A673 (cell line): ENCODE data around the gene CRISP1. TPM values are rescaled to one million over a fixed set of nuclear protein-coding genes. Genes with fewer than 3 reads are reported as not detected.
"Not testable (repeated sequence)": the region's sequence is repeated elsewhere in the genome, so short reads cannot be mapped to it uniquely, and the experiment has no call there.

Experiments used
- BruUV-seq: library from RNA; stranded (reverse); fragments of 400-500 nt; replicated peaks from 2 replicates; lab custom pipeline; 2021; lab: Mats Ljungman, UMichigan
- CTCF ChIA-PET: fragments of 300-600 bp; sonication (Branson Sonifier 250); formaldehyde crosslinking; loops from one replicate; lab custom pipeline; 2022; ENCODE audit warnings: antibody characterized with exemption; lab: Charles Lee
- POLR2A ChIA-PET: fragments of 300-600 bp; sonication (Branson Sonifier 250); formaldehyde crosslinking; loops from one replicate; lab custom pipeline; 2022; ENCODE audit warnings: antibody characterized with exemption; ENCODE audit not compliant: low non-redundant PET; lab: Charles Lee
- DNase-seq: peaks from one replicate; pipeline ENCODE4 v3.0.0-alpha.2; 2015; ENCODE audit warnings: low spot score
- H3K27ac ChIP-seq: fragments of 200-600 bp; sonication (generic); 2 replicates; pipeline ENCODE4 v1.5.1; 2016; ENCODE audit warnings: mixed run types, low read depth, mild to moderate bottlenecking, mixed read lengths, antibody characterized with exemption, low read length; ENCODE audit not compliant: poor library complexity, severe bottlenecking
- H3K27me3 ChIP-seq: fragments of 200-600 bp; sonication (generic); replicated peaks from 2 replicates; pipeline ENCODE4 v1.6.1; 2017; ENCODE audit warnings: mixed run types, low read depth, mild to moderate bottlenecking, mixed read lengths, antibody characterized with exemption, low read length; ENCODE audit not compliant: insufficient read depth, poor library complexity
- H3K36me3 ChIP-seq: fragments of 200-600 bp; sonication (generic); 2 replicates; pipeline ENCODE4 v1.6.1; 2016; ENCODE audit warnings: mixed run types, mild to moderate bottlenecking, mixed read lengths, antibody characterized with exemption, low read length; ENCODE audit not compliant: insufficient read depth, poor library complexity, severe bottlenecking
- H3K4me1 ChIP-seq: fragments of 200-600 bp; sonication (generic); 2 replicates; pipeline ENCODE4 v1.6.1; 2017; ENCODE audit warnings: mixed run types, mild to moderate bottlenecking, mixed read lengths, antibody characterized with exemption, low read length; ENCODE audit not compliant: insufficient read depth, poor library complexity, severe bottlenecking
- H3K4me3 ChIP-seq: fragments of 200-600 bp; sonication (generic); 2 replicates; pipeline ENCODE4 v1.5.1; 2016; ENCODE audit warnings: low read depth, mixed run types, mild to moderate bottlenecking, mixed read lengths, low read length; ENCODE audit not compliant: poor library complexity, severe bottlenecking
- H3K9me3 ChIP-seq: fragments of 200-600 bp; sonication (generic); 2 replicates; pipeline ENCODE4 v1.6.1; 2016; ENCODE audit warnings: mixed run types, low read depth, mild to moderate bottlenecking, mixed read lengths, antibody characterized with exemption, low read length; ENCODE audit not compliant: poor library complexity, severe bottlenecking
- EZH2 ChIP-seq: fragments of 200-600 bp; sonication (generic); IDR thresholded peaks from 2 replicates; pipeline ENCODE4 v1.6.1; 2017; ENCODE audit warnings: borderline replicate concordance, low read depth, mild to moderate bottlenecking, mixed read lengths, antibody characterized with exemption, low read length; ENCODE audit not compliant: poor library complexity, severe bottlenecking
- intact Hi-C: fragments of 100-400 bp; cut with micrococcal nuclease; formaldehyde crosslinking; loops from one replicate; pipeline ENCODE4 v1.10.0; 2022; ENCODE audit not compliant: unreplicated experiment
- total RNA-seq: library from RNA; stranded (reverse); gene quantifications from 2 replicates; pipeline ENCODE4 v1.2.3, GENCODE V29; 2021
- TF ChIP-seq, protein P1 (sequence below): fragments of 300-800, 200-600 bp; sonication (generic); conservative IDR thresholded peaks from 2 replicates; pipeline ENCODE4 v1.5.1; 2017; ENCODE audit warnings: low read depth, mild to moderate bottlenecking, antibody characterized with exemption, low read length, moderate library complexity, mixed read lengths

CRISP1 gene
- total RNA-seq, 1 experiment from 2014 or later = not detected

GRCh38 chr6:49898904-49899566 lies 32.7 kb upstream of the CRISP1 start:
- TF ChIP-seq, protein P1, sequence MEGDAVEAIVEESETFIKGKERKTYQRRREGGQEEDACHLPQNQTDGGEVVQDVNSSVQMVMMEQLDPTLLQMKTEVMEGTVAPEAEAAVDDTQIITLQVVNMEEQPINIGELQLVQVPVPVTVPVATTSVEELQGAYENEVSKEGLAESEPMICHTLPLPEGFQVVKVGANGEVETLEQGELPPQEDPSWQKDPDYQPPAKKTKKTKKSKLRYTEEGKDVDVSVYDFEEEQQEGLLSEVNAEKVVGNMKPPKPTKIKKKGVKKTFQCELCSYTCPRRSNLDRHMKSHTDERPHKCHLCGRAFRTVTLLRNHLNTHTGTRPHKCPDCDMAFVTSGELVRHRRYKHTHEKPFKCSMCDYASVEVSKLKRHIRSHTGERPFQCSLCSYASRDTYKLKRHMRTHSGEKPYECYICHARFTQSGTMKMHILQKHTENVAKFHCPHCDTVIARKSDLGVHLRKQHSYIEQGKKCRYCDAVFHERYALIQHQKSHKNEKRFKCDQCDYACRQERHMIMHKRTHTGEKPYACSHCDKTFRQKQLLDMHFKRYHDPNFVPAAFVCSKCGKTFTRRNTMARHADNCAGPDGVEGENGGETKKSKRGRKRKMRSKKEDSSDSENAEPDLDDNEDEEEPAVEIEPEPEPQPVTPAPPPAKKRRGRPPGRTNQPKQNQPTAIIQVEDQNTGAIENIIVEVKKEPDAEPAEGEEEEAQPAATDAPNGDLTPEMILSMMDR = no peak
- TF ChIP-seq EZH2 = no peak
- BruUV-seq = no TSS peak
- Histone ChIP-seq H3K27me3 (no peaks in the 10 kb centered on the region), H3K36me3 (no peaks in the 10 kb centered on the region), H3K9me3 (no peaks in the 10 kb centered on the region), H3K27ac (no peak overlapping the region), H3K4me1 (no peaks in the 10 kb centered on the region), H3K4me3 (no peak overlapping the region)
- POLR2A ChIA-PET = no interaction called here
- intact Hi-C loops = no loop called here
- CTCF ChIA-PET = no interaction called here
- no peak for DNase-seq

GRCh38 chr6:49895553-49895952 lies 29.2 kb upstream of the CRISP1 start:
- CTCF ChIA-PET, H3K36me3 ChIP-seq, BruUV-seq, POLR2A ChIA-PET, H3K27me3 ChIP-seq, H3K4me1 ChIP-seq, H3K9me3 ChIP-seq, intact Hi-C loops, DNase-seq, H3K4me3 ChIP-seq, H3K27ac ChIP-seq: not testable (repeated sequence)

- H3K27me3 ChIP-seq = no peaks in the 10 kb centered on the region
- no peak for DNase-seq
- intact Hi-C loops = no loop called here
- H3K4me3 ChIP-seq = no peak overlapping the region
- H3K36me3 ChIP-seq = no peaks in the 10 kb centered on the region
- no peak overlapping the region for H3K27ac ChIP-seq
- H3K4me1 ChIP-seq = no peaks in the 10 kb centered on the region
- ChIA-PET POLR2A (no interaction called here), CTCF (no interaction called here)
- TF ChIP-seq, protein P1 = no peak
- no peak for TF ChIP-seq EZH2
- BruUV-seq = no TSS peak
- no peaks in the 10 kb centered on the region for H3K9me3 ChIP-seq
Observed at GRCh38 chr6:49892280-49892679, 25.9 kb upstream of the CRISP1 start.

- no TSS peak for BruUV-seq
- peak; percentile 22 for DNase-seq
- Histone ChIP-seq H3K9me3 (no peaks in the 10 kb centered on the region), H3K4me1 (no peaks in the 10 kb centered on the region), H3K27me3 (no peaks in the 10 kb centered on the region), H3K27ac (no peak overlapping the region), H3K36me3 (no peaks in the 10 kb centered on the region), H3K4me3 (no peak overlapping the region)
- intact Hi-C loops = no loop called here
- TF ChIP-seq, protein P1 = no peak
- TF ChIP-seq EZH2 = no peak
- CTCF ChIA-PET = no interaction called here
- POLR2A ChIA-PET = no interaction called here
Observed at GRCh38 chr6:49890988-49891387, 24.7 kb upstream of the CRISP1 start.
